Measurements from ENCODE around the gene CFAP97D1. TPM values are rescaled to one million over a fixed set of nuclear protein-coding genes. Genes with fewer than 3 reads are reported as not detected.

Gene CFAP97D1
- total and polyA plus RNA-seq, 2 experiments from 2014 or later: 0.10 TPM; not detected in 1

DNA sequence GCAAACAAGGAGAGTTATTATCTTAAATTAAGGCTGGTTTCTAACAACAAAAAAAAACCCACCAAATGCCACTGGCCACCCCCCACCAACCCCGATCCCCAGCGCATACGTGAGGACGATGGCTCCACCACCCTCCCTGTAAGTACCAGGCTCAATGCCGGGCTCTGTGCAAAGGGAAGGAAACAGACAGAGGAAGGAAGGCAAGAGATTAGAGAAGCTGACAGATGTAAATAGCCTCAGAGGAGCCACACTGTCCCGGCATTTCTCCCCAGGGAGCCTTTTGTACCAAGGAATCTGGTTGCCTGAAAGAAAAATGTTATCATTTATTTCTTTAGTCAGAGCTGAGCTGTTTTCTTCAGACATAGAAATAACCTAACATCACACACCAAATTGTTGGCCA lies 34.7 kb upstream of the CFAP97D1 start:
- H3K27ac ChIP-seq: no peak overlapping the region

GRCh38 chr17:43750153-43750552 lies 30.1 kb upstream of the CFAP97D1 start:
- Histone ChIP-seq H3K4me2 (no peak overlapping the region), H3K9me2 (replicated peaks; ENCODE audit: insufficient read depth) (no peaks in the 10 kb centered on the region), H3K4me3 (no peak overlapping the region), H4K20me1 (ENCODE audit: insufficient read depth, poor library complexity, severe bottlenecking) (no peaks in the 10 kb centered on the region), H3K27ac (no peak overlapping the region), H2AFZ (no peak overlapping the region), H3K4me1 (ENCODE audit: insufficient read depth) (peaks cover 2% of the 10 kb centered on the region), H3K36me3 (replicated peaks; ENCODE audit: insufficient read depth, low read depth) (no peaks in the 10 kb centered on the region), H3K79me2 (no peaks in the 10 kb centered on the region), H3K27me3 (peaks cover 35% of the 10 kb centered on the region), H3K9me3 (ENCODE audit: low read depth) (no peaks in the 10 kb centered on the region)
- DNase-seq (ENCODE audit: low spot score): no peak
- TF ChIP-seq EZH2 (IDR thresholded peaks at IDR 0.05; ENCODE audit: borderline replicate concordance): no peak
- no peak for TF ChIP-seq CTCF (IDR thresholded peaks at IDR 0.05; ENCODE audit: poor library complexity)
- TF ChIP-seq EZH2phosphoT487 (IDR thresholded peaks at IDR 0.05; ENCODE audit: low read depth, severe bottlenecking, unreplicated experiment): no peak
- 90% methylated on average over 5 of the region's 5 CpGs for WGBS (ENCODE audit: low lambda C conversion rate, missing lambda C conversion rate)

More for the DNA sequence above, 34.7 kb upstream of the CFAP97D1 start:
- Histone ChIP-seq H3K4me1 (ENCODE audit: insufficient read depth) (no peaks in the 10 kb centered on the region), H3K9me3 (ENCODE audit: low read depth) (no peaks in the 10 kb centered on the region), H3K9me2 (replicated peaks; ENCODE audit: insufficient read depth) (no peaks in the 10 kb centered on the region), H3K4me2 (no peak overlapping the region), H4K20me1 (ENCODE audit: insufficient read depth, poor library complexity, severe bottlenecking) (no peaks in the 10 kb centered on the region), H2AFZ (no peak overlapping the region), H3K27me3 (peaks cover 7% of the 10 kb centered on the region), H3K36me3 (replicated peaks; ENCODE audit: insufficient read depth, low read depth) (no peaks in the 10 kb centered on the region), H3K4me3 (no peak overlapping the region), H3K79me2 (no peaks in the 10 kb centered on the region)
- 19% methylated on average over 6 of the region's 6 CpGs for WGBS (ENCODE audit: low lambda C conversion rate, missing lambda C conversion rate)
- TF ChIP-seq EZH2phosphoT487 (IDR thresholded peaks at IDR 0.05; ENCODE audit: low read depth, severe bottlenecking, unreplicated experiment) (no peak), EZH2 (IDR thresholded peaks at IDR 0.05; ENCODE audit: borderline replicate concordance) (no peak), CTCF (IDR thresholded peaks at IDR 0.05; ENCODE audit: poor library complexity) (no peak)
- no peak for DNase-seq (ENCODE audit: low spot score)

GRCh38 chr17:43753493-43754129 lies 26.6 kb upstream of the CFAP97D1 start:
- no peaks in the 10 kb centered on the region for H3K9me2 ChIP-seq (replicated peaks; ENCODE audit: insufficient read depth)
- H3K4me2 ChIP-seq: no peak overlapping the region
- H3K79me2 ChIP-seq: no peaks in the 10 kb centered on the region
- DNase-seq (ENCODE audit: low spot score): no peak
- peaks cover 2% of the 10 kb centered on the region for H3K4me1 ChIP-seq (ENCODE audit: insufficient read depth)
- H3K36me3 ChIP-seq (replicated peaks; ENCODE audit: insufficient read depth, low read depth): no peaks in the 10 kb centered on the region
- no peaks in the 10 kb centered on the region for H3K9me3 ChIP-seq (ENCODE audit: low read depth)
- H3K4me3 ChIP-seq: no peak overlapping the region
- TF ChIP-seq EZH2 (IDR thresholded peaks at IDR 0.05; ENCODE audit: borderline replicate concordance): no peak
- no peak for TF ChIP-seq EZH2phosphoT487 (IDR thresholded peaks at IDR 0.05; ENCODE audit: low read depth, severe bottlenecking, unreplicated experiment)
- TF ChIP-seq CTCF (IDR thresholded peaks at IDR 0.05; ENCODE audit: poor library complexity): no peak
- H4K20me1 ChIP-seq (ENCODE audit: insufficient read depth, poor library complexity, severe bottlenecking): no peaks in the 10 kb centered on the region
- 84% methylated on average over 5 of the region's 5 CpGs for WGBS (ENCODE audit: low lambda C conversion rate, missing lambda C conversion rate)
- no peak overlapping the region for H3K27ac ChIP-seq
- H2AFZ ChIP-seq: no peak overlapping the region
- peaks cover 59% of the 10 kb centered on the region for H3K27me3 ChIP-seq
